Femur (tissue), 1 donor: ENCODE data around the gene CIAPIN1.
"Not testable (repeated sequence)": the region's sequence is repeated elsewhere in the genome, so short reads cannot be mapped to it uniquely, and the experiment has no call there.

Source experiments
- DNase-seq: peaks from one replicate; pipeline ENCODE4 v3.0.0-alpha.2; 2017

Gene CIAPIN1

GRCh38 chr16:57439947-57440346 is 7.2 kb downstream of the CIAPIN1 start:
- not testable (repeated sequence) for DNase-seq

DNA sequence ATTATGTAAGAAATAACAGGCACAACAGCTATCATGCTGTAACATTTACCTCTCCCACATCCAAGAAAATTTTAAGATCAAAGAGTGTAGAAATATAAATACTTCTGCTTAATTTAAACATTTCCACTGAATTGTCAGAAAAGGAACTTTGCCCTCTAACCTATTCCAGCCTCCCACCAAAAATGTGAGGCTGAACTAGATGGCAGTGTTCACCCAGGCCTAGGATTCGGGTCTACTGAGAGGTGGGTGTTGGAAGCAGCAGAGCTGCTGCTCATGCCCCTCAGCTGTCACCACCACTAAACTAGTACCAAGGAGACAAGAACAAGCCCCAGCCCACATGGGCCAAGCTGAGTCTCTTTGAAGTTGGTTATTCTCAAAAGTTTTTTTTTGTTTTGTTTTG is 11.3 kb downstream of the CIAPIN1 start:
- DNase-seq = no peak

DNA sequence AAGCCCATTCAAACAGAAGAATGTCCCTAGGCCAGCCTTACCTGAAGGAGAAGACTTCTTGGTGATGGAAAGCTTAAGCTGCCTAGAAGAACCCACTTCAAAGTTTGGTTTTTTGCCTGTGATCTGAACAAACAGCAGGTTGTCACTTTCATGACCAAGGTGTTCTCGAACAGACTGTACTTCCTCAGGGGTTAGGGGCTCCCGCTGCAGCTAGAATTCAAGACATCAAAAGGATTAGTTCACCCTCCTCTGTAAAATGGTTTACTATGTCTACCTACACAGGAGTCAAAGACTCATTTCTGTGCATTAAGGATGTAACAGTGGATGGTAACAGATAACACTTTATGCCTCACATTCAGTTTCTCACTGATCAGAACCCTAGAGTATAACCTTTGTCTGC is 13.2 kb downstream of the CIAPIN1 start:
- DNase-seq = no peak

DNA sequence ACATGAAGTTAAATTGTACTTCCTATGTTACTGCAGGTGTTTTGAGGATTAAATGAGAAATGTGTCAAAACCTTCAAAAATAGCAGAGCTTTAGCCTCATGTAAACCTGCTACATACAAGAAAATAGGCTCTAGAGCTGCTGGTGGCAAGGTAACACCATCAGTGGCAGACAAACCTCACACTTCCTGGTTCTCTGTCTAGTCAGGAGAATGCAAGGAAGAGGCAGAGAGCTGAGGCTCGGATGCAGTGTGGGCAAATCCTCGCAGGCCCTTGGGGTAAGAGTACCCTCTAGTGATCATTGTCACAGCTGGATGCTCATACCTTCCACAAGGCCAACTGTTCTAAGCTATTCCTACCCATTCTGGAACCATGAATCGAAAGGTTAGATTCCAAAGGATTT is 14.2 kb downstream of the CIAPIN1 start:
- no peak for DNase-seq

DNA sequence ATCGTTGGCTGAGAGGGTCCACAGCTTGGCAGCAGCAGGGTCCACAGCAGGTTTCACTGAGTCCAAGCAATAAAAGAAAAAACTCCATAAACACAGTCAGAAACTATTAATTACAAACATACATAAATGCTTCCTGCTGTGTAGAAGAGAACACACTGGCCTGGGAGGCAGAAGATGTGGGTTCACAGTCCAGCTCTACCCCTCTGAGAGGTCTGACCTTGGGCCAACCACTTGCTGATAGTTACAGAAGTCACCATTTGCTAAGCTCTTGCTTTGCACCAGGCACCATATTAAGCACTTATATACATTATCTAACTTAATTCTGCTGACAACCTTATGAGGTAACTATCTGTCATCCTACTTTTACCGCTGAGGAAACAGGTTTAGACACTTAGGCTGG is 14.7 kb downstream of the CIAPIN1 start:
- DNase-seq = no peak

- no peak for DNase-seq
Measured at GRCh38 chr16:57430955-57431354, 16.2 kb downstream of the CIAPIN1 start.

GRCh38 chr16:57427824-57428223 is 19.4 kb downstream of the CIAPIN1 start:
- DNase-seq = no peak

- no peak for DNase-seq
Measured at GRCh38 chr16:57427307-57427706, 19.9 kb downstream of the CIAPIN1 start.

DNA sequence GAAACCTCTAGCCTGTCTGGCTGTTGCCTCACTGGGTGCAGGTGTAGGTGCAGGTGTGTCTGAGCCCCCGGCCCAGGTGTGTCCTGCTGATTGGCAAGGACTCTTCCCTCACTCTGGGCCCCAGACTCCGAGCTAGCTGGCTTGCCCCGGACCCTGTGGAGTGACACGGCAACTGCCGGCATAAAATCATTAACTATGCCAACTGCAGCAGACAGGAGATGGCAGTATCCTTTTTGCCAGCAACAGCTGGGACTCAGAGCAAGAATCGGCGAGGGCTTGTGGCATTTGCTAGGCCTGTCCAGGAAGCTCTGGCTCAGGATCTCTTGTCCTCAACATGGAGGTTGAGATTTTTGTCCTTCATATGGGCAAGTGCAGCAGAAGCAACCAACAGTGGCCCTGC is 20.8 kb downstream of the CIAPIN1 start:
- DNase-seq = peak; percentile 45

DNA sequence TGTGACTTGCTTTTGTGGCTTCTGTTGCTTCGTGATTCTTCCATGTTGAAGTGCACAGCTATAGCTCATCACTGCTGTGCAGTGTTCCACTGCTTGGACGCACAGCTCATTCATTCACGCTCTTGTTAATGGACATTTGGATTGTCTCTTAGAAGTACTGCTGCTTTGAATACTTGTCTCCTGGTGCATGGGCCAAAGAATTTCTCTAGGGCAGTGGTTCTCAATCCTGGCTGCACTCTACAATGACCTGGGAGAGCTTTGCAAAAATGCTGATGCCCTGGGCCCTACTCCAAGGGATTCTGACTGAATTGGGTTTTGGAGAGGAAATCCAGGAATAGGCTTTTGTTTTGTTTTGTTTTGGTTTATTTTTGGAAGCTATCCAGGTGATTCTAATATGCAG is 22.6 kb downstream of the CIAPIN1 start:
- DNase-seq = no peak

GRCh38 chr16:57423152-57423551 is 24.0 kb downstream of the CIAPIN1 start:
- no peak for DNase-seq

GRCh38 chr16:57422026-57422944 is 24.9 kb downstream of the CIAPIN1 start:
- peak; percentile 81 for DNase-seq

- DNase-seq = no peak
Measured at GRCh38 chr16:57419506-57419905, 27.7 kb downstream of the CIAPIN1 start.

DNA sequence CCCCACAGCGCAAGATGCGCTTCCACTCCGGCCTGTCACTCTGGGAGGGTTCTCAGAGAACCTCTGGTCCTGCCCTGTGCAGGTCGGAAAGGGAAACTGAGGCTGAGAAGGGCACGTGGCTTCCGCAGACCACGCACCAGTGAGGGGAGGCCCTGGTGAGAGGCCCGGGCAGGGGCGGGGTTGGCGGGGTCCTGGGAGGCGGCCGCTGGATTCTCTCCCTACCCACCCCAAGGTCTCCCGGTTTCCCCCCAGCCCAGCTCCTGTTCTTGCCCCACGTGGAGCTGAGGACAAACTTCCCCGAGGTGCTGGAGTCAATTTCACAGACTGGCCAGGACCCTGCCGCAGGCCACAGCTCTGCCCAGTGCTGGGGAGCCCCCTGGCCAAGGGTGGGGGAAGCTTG is 31.1 kb downstream of the CIAPIN1 start:
- DNase-seq = no peak

- DNase-seq = no peak
Measured at GRCh38 chr16:57413733-57414132, 33.5 kb downstream of the CIAPIN1 start.

GRCh38 chr16:57413301-57413730 is 33.9 kb downstream of the CIAPIN1 start:
- DNase-seq = no peak

DNA sequence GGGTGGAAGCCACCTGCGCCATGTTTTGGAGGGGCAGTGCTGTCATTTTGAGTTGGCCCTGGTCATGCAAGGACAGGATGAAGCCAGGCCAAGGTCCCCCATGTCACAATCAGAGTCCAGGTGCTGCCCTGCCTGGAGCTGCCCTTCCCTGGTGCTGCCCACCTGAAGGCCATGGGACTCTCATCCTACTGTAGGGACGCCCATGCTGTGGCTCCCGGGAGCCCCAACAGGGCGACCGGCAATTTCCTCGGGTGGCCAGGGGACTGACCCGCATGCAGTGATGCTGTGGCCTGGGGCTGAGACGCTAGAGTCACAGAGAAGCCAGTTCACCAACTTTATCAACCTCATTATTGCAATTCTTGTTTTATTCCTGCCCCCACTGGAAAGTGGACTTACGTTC is 34.6 kb downstream of the CIAPIN1 start:
- DNase-seq = no peak

DNA sequence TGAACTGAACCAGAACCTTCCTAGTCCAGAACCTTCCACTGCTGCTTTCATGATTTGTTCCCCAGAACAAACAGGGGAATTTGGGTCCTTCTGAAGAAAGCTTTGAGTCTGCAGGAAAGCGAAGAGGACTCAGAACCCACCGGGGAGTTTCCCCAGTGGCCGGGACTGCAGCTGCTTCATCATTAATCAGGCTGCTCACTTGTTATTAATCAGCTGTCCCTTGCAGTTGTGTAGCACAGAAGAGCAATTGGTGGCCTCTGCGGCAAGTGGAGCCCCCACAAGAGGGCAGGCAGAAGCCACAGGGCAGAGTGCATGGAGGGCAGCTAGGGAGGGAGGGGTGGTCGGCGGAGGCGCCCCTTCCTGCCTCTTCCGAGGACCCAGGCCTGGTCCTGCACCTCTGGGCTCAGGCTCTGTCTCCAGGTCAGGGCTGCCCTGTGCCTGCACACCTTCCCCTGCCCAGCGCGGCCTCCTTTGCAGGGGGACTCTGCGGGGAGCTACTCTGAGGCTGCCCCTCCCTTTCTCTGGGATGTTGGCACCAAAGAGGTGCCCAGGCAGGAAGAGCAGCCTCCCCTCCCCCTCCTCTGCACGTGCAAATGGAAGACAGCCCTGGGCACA is 35.7 kb downstream of the CIAPIN1 start:
- DNase-seq = no peak

DNA sequence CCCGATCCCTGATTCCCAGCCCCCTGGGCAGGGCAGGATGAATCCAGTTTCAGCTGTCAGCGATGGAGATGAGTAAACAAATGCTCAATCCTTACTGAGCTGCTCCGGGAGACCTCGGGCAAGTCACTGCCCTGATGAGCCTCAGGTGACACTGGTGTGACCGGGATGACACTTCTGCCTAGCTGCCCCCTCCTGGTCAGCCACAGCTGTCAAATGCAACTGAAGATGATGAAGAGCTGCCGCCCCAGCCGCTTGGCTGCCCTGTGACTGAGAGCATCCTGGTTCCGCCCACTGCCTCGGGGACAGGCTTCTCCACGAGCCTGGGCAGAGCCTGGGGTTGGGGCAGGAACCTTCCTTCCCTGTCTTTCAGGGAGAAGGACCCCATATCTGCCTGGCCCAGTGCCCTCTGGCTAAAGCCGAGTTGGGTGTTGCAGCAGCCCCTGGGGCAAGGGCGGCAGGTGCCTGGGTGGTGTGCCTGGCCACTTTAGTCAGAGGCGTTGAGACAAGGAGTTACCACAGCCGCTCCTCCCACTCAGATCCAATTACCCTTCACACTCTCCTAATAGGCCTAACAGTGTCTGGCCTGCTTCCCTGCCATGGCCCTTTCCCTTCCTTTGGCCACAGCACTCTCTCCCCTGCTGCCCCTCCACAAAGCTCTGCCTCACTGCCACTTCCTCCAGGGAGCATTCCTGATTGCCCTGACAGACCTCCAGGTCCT is 37.2 kb downstream of the CIAPIN1 start:
- DNase-seq = no peak

DNA sequence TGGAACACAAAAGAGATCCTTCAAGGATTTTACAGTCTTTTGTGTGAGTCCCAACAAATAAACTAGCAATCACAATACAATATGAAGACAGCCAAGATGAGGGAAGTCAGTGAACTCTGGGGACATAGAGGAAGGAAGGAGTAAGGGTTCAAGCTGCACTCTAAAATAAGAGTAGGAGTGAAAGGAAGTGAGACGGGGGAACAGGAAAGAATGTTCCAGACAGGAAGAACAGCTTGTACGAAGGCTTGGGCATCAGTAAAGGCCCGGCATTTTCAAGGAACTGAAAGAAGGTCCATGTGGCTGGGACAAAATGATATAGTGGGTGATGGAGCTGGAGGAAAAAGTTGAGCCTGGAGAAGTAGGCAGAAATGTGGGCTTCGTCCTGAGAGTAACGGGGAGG is 38.1 kb downstream of the CIAPIN1 start:
- no peak for DNase-seq

DNA sequence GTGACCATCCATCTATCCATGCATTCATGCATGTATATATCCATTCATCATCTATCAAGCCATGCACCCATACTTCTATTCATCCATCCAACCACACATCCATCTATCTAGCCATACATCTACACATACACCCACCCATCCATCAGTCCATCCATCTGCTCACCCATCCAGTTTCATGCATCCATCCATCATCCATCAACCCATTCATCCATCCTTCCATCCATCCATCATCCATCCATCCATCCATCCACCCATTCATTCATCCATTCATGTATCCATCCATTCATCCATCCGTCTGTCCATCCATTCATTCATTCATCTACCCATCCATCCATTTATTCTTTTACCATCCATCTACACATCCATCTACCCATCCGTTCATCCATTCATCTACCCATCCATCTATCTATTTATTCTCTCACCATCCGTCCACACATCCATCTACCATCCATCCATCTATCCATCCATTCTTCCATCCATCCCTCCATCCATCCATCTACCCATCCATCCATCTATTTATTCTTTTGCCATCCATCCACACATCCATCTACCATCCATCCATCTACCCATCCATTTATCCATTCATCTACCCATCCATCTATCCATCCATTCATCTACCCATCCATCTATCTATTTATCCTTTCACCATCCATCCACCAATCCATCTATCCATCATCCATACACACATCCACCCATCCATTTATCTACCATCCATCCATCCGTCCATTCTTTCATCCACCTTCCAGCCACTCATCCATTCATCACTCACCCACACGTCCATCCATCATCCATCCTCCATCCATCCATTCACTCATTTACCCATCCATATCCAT is 39.4 kb downstream of the CIAPIN1 start:
- no peak for DNase-seq

- no peak for DNase-seq
Measured at GRCh38 chr16:57406881-57407280, 40.3 kb downstream of the CIAPIN1 start.

DNA sequence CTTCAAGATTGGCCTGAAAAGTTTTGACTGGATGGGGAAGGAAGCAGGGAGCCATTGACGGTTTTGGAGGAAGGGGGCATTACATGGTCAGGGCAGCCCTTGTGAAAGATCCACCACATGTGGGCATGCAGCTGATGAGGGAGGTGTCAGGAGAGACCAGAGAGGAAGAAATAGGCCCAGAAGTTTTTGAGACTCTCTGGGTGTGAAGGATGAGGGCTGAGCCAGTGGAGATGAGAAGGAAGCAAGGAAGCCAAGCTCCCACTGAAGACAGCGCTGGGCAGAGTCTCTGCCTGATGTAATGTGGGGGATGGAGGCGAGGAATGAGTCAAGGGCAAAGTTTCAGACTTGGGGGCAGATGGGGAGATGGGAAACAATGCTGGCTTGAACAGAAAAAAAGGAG is 42.1 kb downstream of the CIAPIN1 start:
- DNase-seq = no peak
